GM12891 (cell line): ENCODE results near the gene TFDP1.

Experiments used
- POLR2A ChIP-seq: IDR thresholded peaks from 2 replicates; pipeline ENCODE4 v1.6.1; 2011; ENCODE audit warnings: low read depth, low read length, control low read depth
- SPI1 ChIP-seq: IDR thresholded peaks from 2 replicates; pipeline ENCODE4 v1.6.1; 2011; ENCODE audit warnings: low read depth, low read length, control low read depth
- TAF1 ChIP-seq: IDR thresholded peaks from 2 replicates; pipeline ENCODE4 v1.6.1; 2011; ENCODE audit warnings: low read depth, low read length, control low read depth

DNA sequence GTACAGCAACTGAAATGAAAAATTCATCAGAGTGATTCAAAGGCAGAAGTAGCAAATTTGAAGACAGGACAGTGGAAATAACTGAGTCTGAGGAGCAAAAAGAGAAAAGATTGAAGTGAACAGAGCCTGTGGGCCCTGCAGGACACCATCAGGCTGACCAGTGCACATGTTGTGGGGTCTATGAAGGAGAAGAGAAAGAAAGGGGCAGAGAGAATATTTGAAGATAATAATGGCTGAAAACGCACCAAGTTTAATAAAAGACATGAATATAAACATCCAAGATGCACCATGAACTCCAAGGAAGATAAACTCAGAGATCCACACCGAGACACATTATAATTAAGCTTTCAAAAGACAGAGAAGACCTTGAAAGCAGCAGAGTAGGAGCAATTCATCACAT is 58.0 kb downstream of the TFDP1 start:
- no peak for TF ChIP-seq SPI1
- TF ChIP-seq TAF1, result no peak
- TF ChIP-seq POLR2A, result no peak
